Activated T-cell treated with anti-CD3 and anti-CD28 coated beads for 1 hour (primary cell): ENCODE results near the gene SMAD5.

Experiments used
- DNase-seq: peaks from one replicate; pipeline ENCODE4 v3.0.0-alpha.2; 2020; ENCODE audit warnings: low read depth

Gene SMAD5

DNA sequence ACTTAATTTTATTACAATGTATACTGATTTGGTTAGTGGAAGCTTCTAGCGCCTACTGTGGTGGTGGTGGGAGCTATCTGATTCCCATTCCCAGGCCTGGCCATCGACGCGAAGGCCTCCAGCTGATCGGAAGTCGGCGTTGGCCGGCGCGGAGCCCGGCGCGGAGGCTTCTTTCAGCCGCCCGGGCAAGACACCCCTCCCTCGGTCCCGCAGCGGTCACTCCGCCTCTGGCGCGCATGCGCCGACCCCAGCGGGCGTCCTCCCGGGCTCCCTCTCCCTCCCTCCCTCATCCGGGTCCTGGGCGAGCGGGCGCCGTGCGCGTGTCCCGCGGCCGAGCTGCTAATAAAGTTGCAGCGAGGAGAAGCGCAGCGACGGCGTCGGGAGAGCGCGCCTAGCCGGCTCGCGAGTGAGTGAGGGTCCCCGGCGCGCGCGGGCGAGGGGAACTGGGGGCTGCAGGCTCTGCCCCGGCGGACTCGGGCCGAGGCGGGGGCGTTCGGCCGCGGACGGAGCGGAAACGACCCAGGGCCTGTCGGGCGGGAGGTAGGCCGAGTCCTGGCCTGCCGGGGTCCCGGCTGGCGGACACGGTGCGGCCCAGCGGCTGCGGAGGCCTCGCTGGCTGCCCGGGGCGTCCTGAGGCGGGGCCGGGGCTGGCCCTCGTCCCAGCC lies at the start of gene SMAD5:
Gene SMAD5, plus strand, starts transcription at position 289 of the 665 bp plus-strand sequence. CDS start 20,916 bp downstream, outside the sequence.
- DNase-seq = peak; percentile 49

- no peak for DNase-seq
Measured at GRCh38 chr5:136084698-136085097, 47.9 kb upstream of the SMAD5 start.

DNA sequence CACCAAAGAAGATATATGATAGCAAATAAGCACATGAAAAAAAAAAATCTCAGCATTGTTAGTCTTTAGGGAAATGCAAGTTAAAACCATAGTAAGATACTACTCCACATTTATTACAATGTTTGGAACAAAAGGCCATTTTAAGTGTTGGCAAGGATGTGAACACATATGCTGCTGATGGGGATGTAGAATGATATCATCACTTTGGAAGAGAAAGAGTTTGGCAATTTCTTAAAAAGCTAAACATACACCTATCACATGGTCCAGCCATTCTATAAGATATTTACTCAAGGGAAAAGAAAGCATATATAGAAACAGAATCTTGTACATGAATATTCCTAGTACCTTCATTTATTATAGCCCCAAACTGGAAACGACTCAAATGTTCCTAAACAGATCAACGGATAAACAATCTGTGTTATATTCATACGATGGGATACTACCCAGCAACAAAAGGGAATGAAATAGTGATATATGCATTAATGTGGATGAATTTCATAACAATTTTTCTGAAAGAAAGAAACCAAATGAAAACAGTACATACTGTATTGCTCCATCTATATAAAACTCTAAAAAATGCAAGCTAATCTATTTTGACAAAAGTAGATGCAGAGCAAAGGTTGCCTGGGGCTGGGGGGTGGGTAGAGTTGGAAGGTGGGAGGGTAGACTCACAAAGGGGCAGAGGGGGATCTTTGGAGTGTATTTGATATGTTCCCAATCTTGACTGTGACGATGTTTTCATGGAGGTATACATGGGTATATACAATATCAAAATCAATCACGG lies 45.7 kb upstream of the SMAD5 start:
- DNase-seq = no peak

DNA sequence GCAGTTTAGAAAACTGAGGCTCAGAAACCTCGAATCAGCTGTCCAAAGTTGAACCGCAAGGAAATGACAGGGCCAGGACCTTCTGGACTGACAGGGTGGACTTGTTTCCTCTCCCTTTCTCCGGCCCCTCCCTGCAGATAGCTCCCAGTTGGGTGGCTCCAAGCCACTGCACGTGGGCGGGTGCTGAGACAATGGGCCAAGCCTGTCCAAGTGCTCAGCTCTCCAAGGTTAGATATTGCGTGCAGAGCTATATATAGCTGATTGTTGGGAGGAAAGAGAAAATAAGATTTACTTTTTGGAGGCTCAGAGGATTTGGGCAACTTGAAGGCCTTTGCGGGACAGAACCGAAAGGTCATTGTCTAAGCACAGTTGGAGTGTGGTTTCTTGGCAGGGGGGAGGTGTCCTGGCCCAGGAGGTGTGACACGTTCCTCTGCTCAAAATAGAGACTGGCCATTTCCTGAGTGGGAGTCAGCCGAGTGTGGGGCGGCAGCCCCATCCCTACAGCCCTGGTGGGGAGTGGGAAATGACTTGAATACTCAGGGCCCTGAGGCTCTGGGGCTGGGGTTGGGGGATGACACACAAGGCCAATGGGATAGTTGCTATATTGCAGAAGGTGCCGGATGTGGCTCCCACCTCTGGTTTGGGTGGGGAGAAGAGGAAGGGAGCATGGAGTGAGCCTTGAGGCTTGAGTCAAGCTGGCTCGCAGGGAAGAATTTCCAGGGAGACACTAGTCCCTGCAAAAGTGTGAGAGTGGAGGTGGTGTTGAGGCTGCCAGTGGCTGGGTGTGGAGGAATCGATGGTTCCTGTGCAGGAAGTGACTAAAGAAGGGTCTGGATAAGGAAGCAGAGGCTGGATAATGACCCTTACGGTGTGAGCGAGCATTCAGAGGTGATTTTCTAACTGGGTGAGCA lies 44.4 kb upstream of the SMAD5 start:
- no peak for DNase-seq

DNA sequence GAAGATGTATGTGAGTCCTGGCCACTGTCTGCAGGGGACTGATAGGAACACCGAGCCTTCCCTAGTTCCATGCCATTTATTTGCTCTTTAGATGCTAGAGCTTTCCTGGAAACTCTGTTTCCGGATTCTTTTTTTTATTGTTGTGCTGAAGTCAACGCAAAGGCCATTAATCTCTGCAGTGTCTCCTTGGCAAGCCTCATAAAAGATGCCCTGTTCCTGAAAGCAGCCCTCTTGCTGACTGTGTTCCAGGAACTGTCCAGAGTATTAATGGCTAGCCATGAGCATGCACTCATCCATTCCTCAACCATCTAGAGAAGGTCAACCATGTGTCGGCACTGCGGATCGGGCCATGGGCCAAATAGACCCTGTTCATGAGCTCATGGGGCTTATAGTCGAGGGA lies 42.9 kb upstream of the SMAD5 start:
- DNase-seq = no peak

DNA sequence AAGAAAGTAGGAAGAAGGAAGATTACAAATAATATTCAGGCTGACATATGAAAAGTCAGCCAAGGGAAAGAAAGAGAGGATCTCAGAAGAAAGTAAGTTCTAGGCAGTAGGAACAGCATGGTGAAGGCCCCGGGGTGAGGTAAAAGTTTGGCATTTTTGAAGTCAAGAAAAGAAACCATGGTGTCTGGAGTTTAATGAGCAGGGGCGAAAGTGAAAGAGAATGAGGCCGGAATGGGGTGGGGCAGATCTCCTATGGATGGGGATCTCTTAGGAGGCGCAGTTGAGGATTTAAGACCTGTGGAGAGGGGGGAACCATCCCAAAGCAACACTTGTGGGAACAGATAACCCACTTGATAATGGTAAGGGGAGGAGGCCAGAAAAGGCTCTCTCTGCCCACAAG lies 42.3 kb upstream of the SMAD5 start:
- DNase-seq = no peak

DNA sequence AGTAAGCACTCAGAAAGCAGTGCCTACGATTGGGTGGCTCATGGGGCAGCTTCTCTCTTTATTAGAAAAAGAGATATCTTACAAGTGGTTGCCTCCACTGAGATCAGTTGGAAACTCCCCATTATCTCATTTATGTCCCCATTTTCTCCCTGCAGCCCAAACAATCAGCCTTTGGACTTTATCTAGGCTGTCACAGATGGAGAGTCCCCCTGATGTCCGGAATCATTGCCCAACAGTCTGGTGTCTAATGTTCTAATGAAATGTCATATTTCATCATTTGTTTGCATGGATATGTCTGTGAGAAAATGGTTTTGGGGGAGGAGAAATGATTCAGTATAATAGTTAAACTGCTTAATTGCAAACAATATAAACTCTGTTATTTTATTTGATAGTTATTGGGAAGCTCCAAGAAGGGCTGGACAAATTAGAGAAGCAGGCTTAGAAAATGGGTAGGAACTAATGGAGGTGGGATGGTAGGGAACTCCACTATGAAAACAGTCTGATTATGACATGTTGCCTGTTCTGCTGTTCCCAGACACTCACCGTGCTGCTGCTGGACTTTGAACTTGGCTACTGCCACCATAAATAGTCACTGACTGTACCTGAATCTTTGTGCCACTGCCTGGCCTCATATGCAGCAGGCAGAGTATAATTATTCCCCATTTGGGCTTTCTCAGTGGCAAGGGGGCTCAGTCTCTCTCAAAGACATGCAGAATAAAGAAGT lies 38.3 kb upstream of the SMAD5 start:
- no peak for DNase-seq

DNA sequence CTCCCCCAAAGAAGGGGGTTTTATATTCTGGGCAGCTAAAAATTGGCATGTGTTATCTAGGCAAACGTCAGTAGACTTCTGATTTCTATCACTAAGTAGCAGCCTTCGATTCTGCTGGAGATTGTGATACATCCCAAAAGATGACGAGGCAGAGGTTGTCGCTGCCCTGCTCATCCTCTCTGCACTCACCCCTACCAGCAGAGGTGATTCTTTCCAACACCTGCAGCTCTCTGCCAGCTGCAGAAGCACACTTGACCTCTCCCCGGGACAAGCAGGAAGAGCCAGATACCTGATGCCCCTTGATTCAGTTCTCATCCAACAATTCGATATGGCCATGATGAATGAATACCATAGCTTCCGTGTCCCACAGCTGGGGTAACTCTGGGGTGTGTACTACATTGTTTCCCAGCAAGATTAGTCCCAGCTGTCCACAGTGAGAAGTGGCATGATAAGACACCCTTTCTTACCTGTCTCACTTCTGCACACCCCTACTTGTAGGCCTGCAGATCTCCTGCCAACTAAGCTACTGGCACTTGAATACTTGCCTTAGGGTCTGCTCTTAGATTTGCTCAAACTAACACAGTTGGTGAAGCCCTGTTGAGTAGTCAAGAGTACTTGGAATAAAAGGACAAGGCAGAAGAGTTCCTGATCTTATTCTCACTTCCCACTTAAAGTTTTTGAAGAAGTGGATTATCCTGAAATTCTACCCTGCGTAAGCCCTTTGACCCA lies 37.6 kb upstream of the SMAD5 start:
- DNase-seq = no peak

GRCh38 chr5:136098176-136098575 lies 34.5 kb upstream of the SMAD5 start:
- no peak for DNase-seq

DNA sequence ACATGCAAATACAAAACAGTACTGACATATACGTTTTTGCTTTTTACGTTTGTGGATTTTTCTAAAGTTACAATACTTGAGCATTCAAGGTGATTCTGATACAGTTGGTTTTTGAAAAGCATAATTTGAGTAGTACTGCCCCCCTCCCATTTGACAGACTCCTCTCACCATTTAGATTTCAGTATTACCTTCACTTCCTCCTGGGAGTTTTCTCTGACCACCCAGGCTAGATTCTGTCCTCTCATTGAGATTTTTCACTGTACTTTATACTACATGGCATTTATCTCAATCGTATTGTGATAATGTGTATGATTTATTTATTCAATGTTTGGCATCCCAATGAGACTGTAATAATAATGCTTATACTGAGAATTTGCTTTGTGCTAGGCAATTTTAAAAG lies 32.8 kb upstream of the SMAD5 start:
- no peak for DNase-seq

GRCh38 chr5:136101884-136102283 lies 30.8 kb upstream of the SMAD5 start:
- no peak for DNase-seq

- no peak for DNase-seq
Measured at GRCh38 chr5:136103118-136103517, 29.5 kb upstream of the SMAD5 start.

DNA sequence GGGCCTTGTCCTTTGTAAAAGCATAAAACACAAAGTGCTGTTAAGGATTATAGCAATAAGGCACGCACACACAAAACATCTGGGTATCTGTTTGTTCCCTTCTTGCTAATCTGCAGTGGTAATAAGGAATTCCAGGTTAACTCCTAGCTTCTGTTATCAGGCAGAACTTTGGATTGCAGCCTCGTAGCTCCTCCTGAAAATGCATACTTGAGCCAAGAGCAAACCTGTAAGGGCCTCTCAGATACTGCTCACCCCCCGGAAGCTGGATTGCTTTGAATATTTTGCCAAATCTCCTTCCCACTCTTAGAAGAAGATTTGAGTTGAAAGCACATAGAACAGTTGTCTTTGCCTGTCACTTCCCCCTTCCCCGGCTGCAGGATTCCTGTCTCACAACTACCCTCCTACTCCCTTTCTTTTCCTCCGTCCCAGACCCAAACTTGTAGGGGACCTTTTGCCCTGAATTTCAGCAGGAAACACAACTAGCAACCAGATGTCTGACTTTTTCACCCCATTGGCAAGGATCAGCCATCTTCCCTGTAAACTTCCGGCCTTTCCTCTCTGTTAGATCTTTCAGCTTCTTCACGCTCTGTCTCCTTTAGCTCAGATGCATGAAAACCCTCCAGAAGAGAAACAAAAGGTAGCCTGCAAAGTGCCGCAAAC lies 28.2 kb upstream of the SMAD5 start:
- no peak for DNase-seq

GRCh38 chr5:136106351-136107031 lies 26.2 kb upstream of the SMAD5 start:
- no peak for DNase-seq

DNA sequence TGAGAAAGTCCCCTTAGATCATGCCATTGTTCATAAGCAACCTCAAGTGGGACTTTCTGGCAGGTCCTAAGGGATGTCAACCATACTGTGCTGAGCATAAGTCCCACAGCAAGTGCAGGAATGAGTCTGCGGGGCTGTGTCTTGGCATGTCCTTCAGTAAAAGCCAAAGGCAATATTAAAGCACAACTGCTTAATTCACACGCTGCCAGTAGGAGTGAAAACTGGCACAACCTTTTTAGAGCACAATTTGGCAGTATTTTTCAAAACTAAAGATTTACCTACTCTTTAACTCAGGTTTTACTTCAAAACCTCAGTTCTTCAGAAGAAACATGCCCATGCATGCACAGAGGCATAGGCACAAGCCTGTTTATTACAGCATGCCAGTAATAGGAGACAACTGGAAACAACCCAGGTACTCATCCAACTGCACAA lies 24.4 kb upstream of the SMAD5 start:
- no peak for DNase-seq

- DNase-seq = no peak
Measured at GRCh38 chr5:136108766-136109165, 23.9 kb upstream of the SMAD5 start.

DNA sequence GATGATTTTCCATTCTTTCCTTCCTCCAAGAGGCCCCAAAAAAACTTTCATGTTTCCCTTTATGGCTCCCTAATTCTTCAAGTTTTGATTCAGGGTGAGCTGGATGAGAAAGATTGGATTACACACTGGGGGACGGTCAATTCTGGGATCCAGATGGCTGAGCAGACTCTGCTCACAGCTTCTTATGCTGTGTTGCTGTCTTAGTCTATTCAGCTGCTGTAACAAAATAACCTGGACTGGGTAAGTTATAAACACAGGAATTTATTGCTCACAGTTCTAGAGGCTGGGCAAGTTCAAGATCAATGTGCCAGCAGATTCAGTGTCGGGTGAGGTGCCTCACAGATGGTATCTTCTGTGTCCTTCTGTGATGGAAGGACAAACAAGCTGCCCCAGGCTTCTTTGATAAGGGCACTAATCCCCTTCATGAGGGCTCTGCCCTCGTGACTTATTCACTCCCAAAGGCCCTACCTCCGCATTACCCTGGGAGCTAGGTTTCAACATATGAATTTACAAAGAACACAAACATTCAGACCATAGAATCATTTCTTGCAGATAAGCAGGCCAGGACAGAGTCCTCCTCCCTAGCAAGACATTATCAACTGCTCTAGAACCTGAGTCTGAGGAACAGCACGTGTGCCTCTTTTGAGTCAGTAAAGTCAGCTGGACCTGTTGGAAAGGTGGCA lies 23.1 kb upstream of the SMAD5 start:
- no peak for DNase-seq

GRCh38 chr5:136113606-136114005 lies 19.0 kb upstream of the SMAD5 start:
- DNase-seq = no peak

GRCh38 chr5:136114414-136115125 lies 18.1 kb upstream of the SMAD5 start:
- no peak for DNase-seq
